Mesothelial cell of epicardium (in vitro differentiated cells): ENCODE measurements around the gene PHF24. TPM values are rescaled to one million over a fixed set of nuclear protein-coding genes. Genes with fewer than 3 reads are reported as not detected.
"Not testable (repeated sequence)": the region's sequence is repeated elsewhere in the genome, so short reads cannot be mapped to it uniquely, and the experiment has no call there.

Source experiments
- DNase-seq, 2 experiments: peaks; one replicate each; pipeline ENCODE4 v3.0.0; 2021; ENCODE audit warnings: low spot score in 2 of 2; ENCODE audit not compliant: unreplicated experiment in 2 of 2
- H3K27ac Mint-ChIP-seq: 2 replicates; pipeline ENCODE4 v1.8.0; 2021; ENCODE audit warnings: mixed read lengths
- H3K27me3 Mint-ChIP-seq: 2 replicates; pipeline ENCODE4 v1.8.0; 2021; ENCODE audit warnings: low read depth, mixed read lengths
- H3K36me3 Mint-ChIP-seq: 2 replicates; pipeline ENCODE4 v1.8.0; 2021; ENCODE audit warnings: mixed read lengths
- H3K4me1 Mint-ChIP-seq: 2 replicates; pipeline ENCODE4 v1.8.0; 2021; ENCODE audit warnings: mixed read lengths
- H3K4me3 Mint-ChIP-seq: 2 replicates; pipeline ENCODE4 v1.8.0; 2021; ENCODE audit warnings: mild to moderate bottlenecking, moderate library complexity, mixed read lengths
- H3K9me3 Mint-ChIP-seq: 2 replicates; pipeline ENCODE4 v1.8.0; 2021; ENCODE audit warnings: mixed read lengths
- CTCF ChIP-seq: fragments of 200-600 bp; sonication (generic); IDR thresholded peaks from one replicate; pipeline ENCODE4 v1.5.0; 2021; ENCODE audit warnings: antibody characterized with exemption; ENCODE audit not compliant: unreplicated experiment
- total RNA-seq: library from RNA; stranded (reverse); gene quantifications from 3 replicates; pipeline ENCODE4 v1.2.1, GENCODE V29; 2021

PHF24 gene
- total RNA-seq, 1 donor from 2014 or later = 0.83 TPM

GRCh38 chr9:35001803-35002502 lies 43.9 kb downstream of the PHF24 start:
- DNase-seq = no peak
- Mint-ChIP-seq H3K9me3 (no peaks in the 10 kb centered on the region), H3K36me3 (peaks cover 3% of the 10 kb centered on the region), H3K4me1 (no peaks in the 10 kb centered on the region), H3K27me3 (no peaks in the 10 kb centered on the region), H3K4me3 (no peak overlapping the region), H3K27ac (no peak overlapping the region)
- TF ChIP-seq CTCF = no peak

GRCh38 chr9:35002623-35003022 lies 44.5 kb downstream of the PHF24 start:
- no peaks in the 10 kb centered on the region for H3K36me3 Mint-ChIP-seq
- H3K27me3 Mint-ChIP-seq = no peaks in the 10 kb centered on the region
- H3K27ac Mint-ChIP-seq = no peak overlapping the region
- H3K4me3 Mint-ChIP-seq = no peak overlapping the region
- TF ChIP-seq CTCF = no peak
- no peaks in the 10 kb centered on the region for H3K4me1 Mint-ChIP-seq
- H3K9me3 Mint-ChIP-seq = no peaks in the 10 kb centered on the region
- no peak for DNase-seq

- H3K36me3 Mint-ChIP-seq, H3K4me3 Mint-ChIP-seq, H3K27ac Mint-ChIP-seq, H3K4me1 Mint-ChIP-seq, H3K9me3 Mint-ChIP-seq, H3K27me3 Mint-ChIP-seq, DNase-seq: not testable (repeated sequence)
These were observed 46.2 kb downstream of the PHF24 start for GRCh38 chr9:35004299-35004698.

GRCh38 chr9:35010351-35010958 lies 52.4 kb downstream of the PHF24 start:
- no peaks in the 10 kb centered on the region for H3K4me1 Mint-ChIP-seq
- no peak overlapping the region for H3K27ac Mint-ChIP-seq
- no peak for DNase-seq
- TF ChIP-seq CTCF = no peak
- H3K9me3 Mint-ChIP-seq = peaks cover 34% of the 10 kb centered on the region
- H3K36me3 Mint-ChIP-seq = peaks cover 48% of the 10 kb centered on the region
- no peaks in the 10 kb centered on the region for H3K27me3 Mint-ChIP-seq
- no peak overlapping the region for H3K4me3 Mint-ChIP-seq

GRCh38 chr9:35014517-35014916 lies 56.4 kb downstream of the PHF24 start:
- Mint-ChIP-seq H3K27me3 (no peaks in the 10 kb centered on the region), H3K4me3 (no peak overlapping the region), H3K36me3 (peaks cover 60% of the 10 kb centered on the region), H3K9me3 (peaks cover 51% of the 10 kb centered on the region), H3K4me1 (no peaks in the 10 kb centered on the region), H3K27ac (no peak overlapping the region)
- no peak for TF ChIP-seq CTCF
- no peak for DNase-seq

GRCh38 chr9:35023443-35023842 lies 65.4 kb downstream of the PHF24 start:
- H3K27me3 Mint-ChIP-seq, H3K9me3 Mint-ChIP-seq, H3K4me3 Mint-ChIP-seq, H3K27ac Mint-ChIP-seq, DNase-seq: not testable (repeated sequence)
- Mint-ChIP-seq H3K36me3 (peaks cover 34% of the 10 kb centered on the region), H3K4me1 (peaks cover 26% of the 10 kb centered on the region)
